Sigmoid colon (tissue), 7 donors: ENCODE results near the gene RFC3. TPM values are rescaled to one million over a fixed set of nuclear protein-coding genes. Genes with fewer than 3 reads are reported as not detected.
"Not testable (repeated sequence)": the region's sequence is repeated elsewhere in the genome, so short reads cannot be mapped to it uniquely, and the experiment has no call there.

ENCODE experiments used
- DNase-seq: peaks from one replicate; pipeline ENCODE4 v3.0.0-alpha.2; 2019
- H3K27ac ChIP-seq, 4 donors: fragments of 200-600 bp; sonication (generic); one replicate each; pipeline ENCODE4 v1.5.1; 2016 to 2019; ENCODE audit warnings: mild to moderate bottlenecking in 1 of 4
- H3K27me3 ChIP-seq, 3 donors: fragments of 200-600 bp; sonication (generic); one replicate each; pipeline ENCODE4 v1.5.1; 2019; ENCODE audit warnings: mild to moderate bottlenecking in 1 of 3
- H3K36me3 ChIP-seq, 4 donors: fragments of 200-600 bp; sonication (generic); one replicate each; pipeline ENCODE4 v1.5.1; 2016 to 2019
- H3K4me1 ChIP-seq, 4 donors: fragments of 200-600 bp; sonication (generic); one replicate each; pipeline ENCODE4 v1.5.1; 2017 to 2019
- H3K4me3 ChIP-seq, 4 donors: fragments of 200-600 bp; sonication (generic); one replicate each; pipeline ENCODE4 v1.5.1; 2017 to 2019; ENCODE audit warnings: mild to moderate bottlenecking in 2 of 4, moderate library complexity in 1 of 4
- H3K9me3 ChIP-seq, 4 donors: fragments of 200-600 bp in 3 of 4; sonication (generic) in 3 of 4; one replicate each; pipeline versions ENCODE4 v1.5.1 to v1.6.1; 2013 to 2019
- EP300 ChIP-seq, 4 donors: sonication (generic); formaldehyde crosslinking; IDR thresholded peaks; one replicate each; pipeline ENCODE4 v1.6.1; 2017; ENCODE audit warnings: antibody characterized with exemption in 4 of 4
- POLR2A ChIP-seq, 2 donors: fragments of 450-650 bp; IDR thresholded peaks; one replicate each; pipeline ENCODE4 v1.6.1; 2016; ENCODE audit warnings: antibody characterized with exemption in 2 of 2, mild to moderate bottlenecking in 2 of 2, moderate library complexity in 2 of 2
- POLR2AphosphoS5 ChIP-seq, 4 donors: sonication (generic); formaldehyde crosslinking; IDR thresholded peaks; one replicate each; pipeline ENCODE4 v1.6.1; 2017; ENCODE audit warnings: antibody characterized with exemption in 4 of 4
- WGBS, 2 donors: extraction: QIAGEN DNeasy Blood & Tissue Kit; methylation state at CpG; one replicate each; pipeline ENCODE4 v1.1.7; 2013; 5-methylcytosine and 5-hydroxymethylcytosine counted together
- intact Hi-C: fragments of 100-400 bp; cut with DNase I; formaldehyde crosslinking; loops from one replicate; pipeline ENCODE4 v1.15.1; 2023
- polyA plus RNA-seq, 3 donors: library from polyadenylated mRNA; stranded (reverse); fragments of 200-250 nt; gene quantifications; one replicate each; pipeline ENCODE4 v1.2.3, GENCODE V29; 2013
- total RNA-seq, 4 donors: library from RNA; depleted of rRNA; stranded (reverse); fragments of >200 nt; gene quantifications; one replicate each; pipeline ENCODE4 v1.1.0, GENCODE V29; 2016
- TF ChIP-seq, protein P1 (sequence below), 4 experiments: fragments of 450-650 bp in 3 of 4; fragments of 200-600 bp in 1 of 4; IDR thresholded peaks; one replicate each; pipeline ENCODE4 v1.5.1; 2016 to 2019; ENCODE audit warnings: antibody characterized with exemption in 4 of 4, mild to moderate bottlenecking in 3 of 4, moderate library complexity in 2 of 4
- donor health status: healthy with polysubstance abuse.
- donor health status: Bipolar disorder and iron deficiency.
- donor health status: healthy.

RFC3 gene
- total and polyA plus RNA-seq, 7 donors: 3.6 to 9.6 (median 7.2) TPM

GRCh38 chr13:33806470-33807248 lies 11.3 kb upstream of the RFC3 start:
- 77 to 81% methylated on average over 8 of the region's 8 CpGs for WGBS, 2 donors
- intact Hi-C loops: no loop called here
- Histone ChIP-seq H3K27me3 (no peaks in the 10 kb centered on the region), H3K4me3 (no peak overlapping the region), H3K9me3 (no peaks in the 10 kb centered on the region), H3K27ac (no peak overlapping the region), H3K36me3 (no peaks in the 10 kb centered on the region), H3K4me1 (no peaks in the 10 kb centered on the region)
- DNase-seq: no peak
- TF ChIP-seq, protein P1, sequence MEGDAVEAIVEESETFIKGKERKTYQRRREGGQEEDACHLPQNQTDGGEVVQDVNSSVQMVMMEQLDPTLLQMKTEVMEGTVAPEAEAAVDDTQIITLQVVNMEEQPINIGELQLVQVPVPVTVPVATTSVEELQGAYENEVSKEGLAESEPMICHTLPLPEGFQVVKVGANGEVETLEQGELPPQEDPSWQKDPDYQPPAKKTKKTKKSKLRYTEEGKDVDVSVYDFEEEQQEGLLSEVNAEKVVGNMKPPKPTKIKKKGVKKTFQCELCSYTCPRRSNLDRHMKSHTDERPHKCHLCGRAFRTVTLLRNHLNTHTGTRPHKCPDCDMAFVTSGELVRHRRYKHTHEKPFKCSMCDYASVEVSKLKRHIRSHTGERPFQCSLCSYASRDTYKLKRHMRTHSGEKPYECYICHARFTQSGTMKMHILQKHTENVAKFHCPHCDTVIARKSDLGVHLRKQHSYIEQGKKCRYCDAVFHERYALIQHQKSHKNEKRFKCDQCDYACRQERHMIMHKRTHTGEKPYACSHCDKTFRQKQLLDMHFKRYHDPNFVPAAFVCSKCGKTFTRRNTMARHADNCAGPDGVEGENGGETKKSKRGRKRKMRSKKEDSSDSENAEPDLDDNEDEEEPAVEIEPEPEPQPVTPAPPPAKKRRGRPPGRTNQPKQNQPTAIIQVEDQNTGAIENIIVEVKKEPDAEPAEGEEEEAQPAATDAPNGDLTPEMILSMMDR (IDR thresholded peaks at IDR 0.05): no peak
- no peak for TF ChIP-seq EP300 (IDR thresholded peaks at IDR 0.05)

- DNase-seq, H3K4me1 ChIP-seq, H3K36me3 ChIP-seq, H3K27ac ChIP-seq, intact Hi-C loops, H3K4me3 ChIP-seq, H3K9me3 ChIP-seq, H3K27me3 ChIP-seq: not testable (repeated sequence)
- 87 to 88% methylated on average over 7 of the region's 7 CpGs for WGBS, 2 donors
Observed at GRCh38 chr13:33812829-33813228, 5.1 kb upstream of the RFC3 start.

- no peak for TF ChIP-seq POLR2A (IDR thresholded peaks at IDR 0.05)
- TF ChIP-seq, protein P1 (IDR thresholded peaks at IDR 0.05): no peak
- no peak for TF ChIP-seq EP300 (IDR thresholded peaks at IDR 0.05)
- TF ChIP-seq POLR2AphosphoS5 (IDR thresholded peaks at IDR 0.05): no peak
- intact Hi-C loops: no loop called here
- Histone ChIP-seq H3K27ac (no peak overlapping the region), H3K4me3 (no peak overlapping the region), H3K36me3 (no peaks in the 10 kb centered on the region), H3K27me3 (no peaks in the 10 kb centered on the region), H3K9me3 (no peaks in the 10 kb centered on the region), H3K4me1 (peaks cover 0 to 17% (median 9%) of the 10 kb centered on the region in 4 donors)
- WGBS, 2 donors: 48 to 59% methylated on average over 1 of the region's 1 CpG
- no peak for DNase-seq
Observed at GRCh38 chr13:33815011-33815550, 2.9 kb upstream of the RFC3 start.

- peaks cover 0 to 6% (median 0%) of the 10 kb centered on the region in 4 donors for H3K36me3 ChIP-seq
- H3K4me3 ChIP-seq: no peak overlapping the region
- H3K9me3 ChIP-seq: no peaks in the 10 kb centered on the region
- H3K4me1 ChIP-seq: peaks cover 0 to 17% (median 9%) of the 10 kb centered on the region in 4 donors
- 97% methylated on average over 2 of the region's 2 CpGs for WGBS, 2 donors
- no peak overlapping the region for H3K27ac ChIP-seq
- intact Hi-C loops: no loop called here
- TF ChIP-seq POLR2A (IDR thresholded peaks at IDR 0.05): no peak
- no peak for TF ChIP-seq POLR2AphosphoS5 (IDR thresholded peaks at IDR 0.05)
- TF ChIP-seq EP300 (IDR thresholded peaks at IDR 0.05): no peak
- TF ChIP-seq, protein P1 (IDR thresholded peaks at IDR 0.05): no peak
- no peak for DNase-seq
- no peaks in the 10 kb centered on the region for H3K27me3 ChIP-seq
Observed at GRCh38 chr13:33816912-33817311, 1.0 kb upstream of the RFC3 start.

GRCh38 chr13:33817513-33817900 lies 442 bp upstream of the RFC3 start:
- Histone ChIP-seq H3K4me1 (peaks cover 0 to 17% (median 9%) of the 10 kb centered on the region in 4 donors), H3K4me3 (peak overlapping the region; percentile 55 to 82 (median 71)), H3K27me3 (no peaks in the 10 kb centered on the region), H3K27ac (peak overlapping the region; percentile 71 to 74 (median 72)), H3K36me3 (peaks cover 0 to 10% (median 0%) of the 10 kb centered on the region in 4 donors), H3K9me3 (no peaks in the 10 kb centered on the region)
- intact Hi-C loops: no loop called here
- no peak for DNase-seq
- WGBS, 2 donors: 17 to 32% methylated on average over 5 of the region's 5 CpGs
- TF ChIP-seq POLR2A (IDR thresholded peaks at IDR 0.05): no peak
- no peak for TF ChIP-seq EP300 (IDR thresholded peaks at IDR 0.05)
- TF ChIP-seq, protein P1 (IDR thresholded peaks at IDR 0.05): no peak
- TF ChIP-seq POLR2AphosphoS5 (IDR thresholded peaks at IDR 0.05): no peak
